ENCODE measurements around the gene IFI44L. TPM values are rescaled to one million over a fixed set of nuclear protein-coding genes. Genes with fewer than 3 reads are reported as not detected.
A peak's percentile ranks its signal among the peaks of the same experiment; 100 is the strongest.

The IFI44L gene
- total RNA-seq, 2 donors from 2014 or later, result 21.4 to 62.5 TPM

- DNase-seq, result no peak
- Mint-ChIP-seq H3K4me3 (peak overlapping the region in 1 of 2 donors; percentile 0), H3K36me3 (ENCODE audit: insufficient read depth in 2 of 2) (no peaks in the 10 kb centered on the region), H3K27ac (no peak overlapping the region), H3K27me3 (ENCODE audit: low read depth) (no peaks in the 10 kb centered on the region), H3K9me3 (no peaks in the 10 kb centered on the region), H3K4me1 (ENCODE audit: low read depth) (peaks cover 9% of the 10 kb centered on the region)
- no peak for ATAC-seq (replicated peaks in 1 of 2)
Measured at GRCh38 chr1:78677788-78678187, 57.5 kb downstream of the IFI44L start.

DNA sequence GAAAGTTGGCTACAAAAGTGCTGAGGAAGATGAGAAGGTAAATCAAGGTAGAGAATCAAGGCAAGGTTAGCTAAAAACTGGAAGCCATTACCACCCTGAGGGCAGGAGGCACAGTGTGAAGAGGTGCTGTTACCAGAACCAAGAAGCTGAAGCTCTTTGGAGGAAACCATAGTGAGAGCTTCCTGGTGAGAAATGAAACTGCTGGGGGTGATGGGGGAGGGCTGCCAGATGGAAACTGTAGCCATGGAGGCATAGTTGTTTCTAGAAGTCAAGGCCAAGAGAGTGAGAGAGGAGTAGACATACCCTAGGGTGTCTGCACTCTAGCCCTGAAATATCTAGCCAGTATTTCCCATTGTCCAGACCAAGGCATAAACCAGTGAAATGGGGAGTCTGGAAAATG lies 58.1 kb downstream of the IFI44L start:
- H3K27ac Mint-ChIP-seq, result no peak overlapping the region

DNA sequence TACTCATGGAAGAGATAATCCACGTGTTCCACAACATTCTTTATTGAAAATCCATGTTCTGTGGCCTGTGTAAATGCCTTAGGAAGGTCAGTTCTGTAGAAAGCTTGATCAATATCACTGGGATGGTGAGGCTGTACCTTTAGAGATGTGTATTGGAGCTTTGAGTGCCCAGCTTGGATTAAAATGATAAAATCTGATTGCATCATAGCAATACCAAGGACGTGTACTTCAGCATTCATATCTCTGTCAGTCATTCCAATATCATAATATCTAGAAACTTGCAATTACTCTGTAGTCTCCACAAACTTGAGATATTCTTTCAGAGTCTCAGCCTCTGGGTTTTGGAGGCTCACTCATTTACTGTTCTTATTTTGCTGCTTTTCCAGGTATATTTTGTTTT lies 61.0 kb downstream of the IFI44L start:
- Mint-ChIP-seq H3K27me3 (ENCODE audit: low read depth) (peaks cover 8% of the 10 kb centered on the region), H3K4me3 (no peak overlapping the region)

More for the DNA sequence above, 58.1 kb downstream of the IFI44L start:
- peaks cover 9% of the 10 kb centered on the region for H3K4me1 Mint-ChIP-seq (ENCODE audit: low read depth)
- DNase-seq (peak in 1 of 2 donors; percentile 19), ATAC-seq (replicated peaks in 1 of 2) (peak; percentile 41 to 63)
- H3K9me3 Mint-ChIP-seq, result no peaks in the 10 kb centered on the region
- H3K36me3 Mint-ChIP-seq (ENCODE audit: insufficient read depth in 2 of 2), result no peaks in the 10 kb centered on the region
- peak overlapping the region in 1 of 2 donors; percentile 0 for H3K4me3 Mint-ChIP-seq
- no peaks in the 10 kb centered on the region for H3K27me3 Mint-ChIP-seq (ENCODE audit: low read depth)

GRCh38 chr1:78682496-78682895 lies 62.2 kb downstream of the IFI44L start:
- Mint-ChIP-seq H3K4me3 (no peak overlapping the region), H3K36me3 (ENCODE audit: insufficient read depth in 2 of 2) (no peaks in the 10 kb centered on the region), H3K27me3 (ENCODE audit: low read depth) (peaks cover 8% of the 10 kb centered on the region), H3K4me1 (ENCODE audit: low read depth) (peaks cover 9% of the 10 kb centered on the region), H3K9me3 (no peaks in the 10 kb centered on the region), H3K27ac (no peak overlapping the region)
- DNase-seq (no peak), ATAC-seq (replicated peaks in 1 of 2) (no peak)

More for the DNA sequence above, 61.0 kb downstream of the IFI44L start:
- no peaks in the 10 kb centered on the region for H3K9me3 Mint-ChIP-seq
- no peaks in the 10 kb centered on the region for H3K36me3 Mint-ChIP-seq (ENCODE audit: insufficient read depth in 2 of 2)
- H3K4me1 Mint-ChIP-seq (ENCODE audit: low read depth), result peaks cover 9% of the 10 kb centered on the region
- DNase-seq, result no peak
- no peak overlapping the region for H3K27ac Mint-ChIP-seq
- no peak for ATAC-seq (replicated peaks in 1 of 2)

DNA sequence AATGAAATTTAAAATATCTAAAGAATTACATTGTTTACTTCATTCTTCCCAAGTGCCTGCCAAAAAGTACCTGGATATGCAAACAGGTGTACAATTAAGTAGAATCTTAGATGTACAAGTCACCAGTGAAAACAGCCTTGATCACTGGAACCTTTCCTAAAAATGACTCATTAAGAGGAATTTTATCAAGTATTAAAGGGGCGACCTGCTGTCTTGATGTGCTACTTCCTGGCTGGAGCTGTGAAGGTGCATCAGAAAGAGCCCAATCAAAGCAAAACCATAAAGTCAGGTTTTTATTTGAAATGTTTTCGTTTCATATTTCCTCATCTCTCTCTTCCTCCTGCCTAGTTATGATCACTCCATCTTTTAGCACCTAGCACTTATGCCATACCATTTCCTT lies 62.8 kb downstream of the IFI44L start:
- no peaks in the 10 kb centered on the region for H3K9me3 Mint-ChIP-seq
- H3K4me3 Mint-ChIP-seq, result no peak overlapping the region
- H3K27me3 Mint-ChIP-seq (ENCODE audit: low read depth), result peaks cover 8% of the 10 kb centered on the region
- H3K36me3 Mint-ChIP-seq (ENCODE audit: insufficient read depth in 2 of 2), result no peaks in the 10 kb centered on the region
- DNase-seq (no peak), ATAC-seq (replicated peaks in 1 of 2) (no peak)
- H3K27ac Mint-ChIP-seq, result no peak overlapping the region
- peaks cover 5% of the 10 kb centered on the region for H3K4me1 Mint-ChIP-seq (ENCODE audit: low read depth)

DNA sequence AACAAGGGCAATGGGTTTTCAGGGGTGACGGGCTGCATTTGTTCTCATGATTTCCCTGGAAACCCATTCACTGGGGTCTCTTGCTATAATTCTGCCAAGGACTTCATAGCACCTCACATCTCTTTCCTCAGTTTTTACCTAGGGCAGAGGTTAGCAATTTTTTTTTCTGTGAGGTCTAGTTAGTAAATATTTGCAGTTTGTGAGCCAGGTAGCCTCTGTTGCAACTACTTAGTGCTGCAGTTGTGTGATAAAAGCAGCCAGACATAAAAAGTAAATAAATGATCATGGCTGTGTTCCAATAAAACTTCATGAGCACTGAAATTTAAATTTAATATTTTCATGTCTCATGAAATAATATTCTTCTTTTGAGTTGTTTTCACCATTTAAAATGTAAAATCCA lies 67.1 kb downstream of the IFI44L start:
- DNase-seq, result no peak
- H3K4me3 Mint-ChIP-seq, result no peak overlapping the region
- no peaks in the 10 kb centered on the region for H3K36me3 Mint-ChIP-seq (ENCODE audit: insufficient read depth in 2 of 2)
- H3K27me3 Mint-ChIP-seq (ENCODE audit: low read depth), result peaks cover 22% of the 10 kb centered on the region
- H3K9me3 Mint-ChIP-seq, result no peaks in the 10 kb centered on the region
- H3K27ac Mint-ChIP-seq, result no peak overlapping the region
- H3K4me1 Mint-ChIP-seq (ENCODE audit: low read depth), result no peaks in the 10 kb centered on the region
- ATAC-seq (replicated peaks in 1 of 2), result no peak

- DNase-seq (no peak), ATAC-seq (replicated peaks in 1 of 2) (no peak)
- Mint-ChIP-seq H3K27ac (no peak overlapping the region), H3K4me3 (no peak overlapping the region), H3K9me3 (no peaks in the 10 kb centered on the region), H3K4me1 (ENCODE audit: low read depth) (no peaks in the 10 kb centered on the region), H3K27me3 (ENCODE audit: low read depth) (peaks cover 22% of the 10 kb centered on the region), H3K36me3 (ENCODE audit: insufficient read depth in 2 of 2) (no peaks in the 10 kb centered on the region)
Measured at GRCh38 chr1:78687914-78688313, 67.7 kb downstream of the IFI44L start.

DNA sequence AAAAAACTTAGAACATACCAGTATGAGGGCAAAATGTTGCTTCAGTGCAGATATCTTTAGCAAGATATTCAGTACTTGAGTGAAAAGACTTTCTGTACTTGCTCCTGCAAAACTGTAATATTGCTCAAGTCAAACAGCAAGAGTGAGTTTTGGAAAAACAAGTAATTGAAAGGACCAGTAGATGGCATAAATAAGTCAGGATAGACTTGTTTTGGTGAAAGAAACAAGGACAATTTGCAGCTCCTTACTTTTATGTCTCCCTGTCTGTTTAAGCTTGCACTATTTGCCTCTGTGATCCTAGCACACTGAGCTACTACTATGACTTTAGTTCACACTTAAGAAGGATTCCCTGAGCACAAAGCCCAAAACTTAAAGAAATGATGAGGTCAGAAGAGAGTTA lies 68.4 kb downstream of the IFI44L start:
- H3K36me3 Mint-ChIP-seq (ENCODE audit: insufficient read depth in 2 of 2), result no peaks in the 10 kb centered on the region
- no peak overlapping the region for H3K4me3 Mint-ChIP-seq
- ATAC-seq (replicated peaks in 1 of 2), result no peak
- H3K4me1 Mint-ChIP-seq (ENCODE audit: low read depth), result no peaks in the 10 kb centered on the region
- H3K27me3 Mint-ChIP-seq (ENCODE audit: low read depth), result peaks cover 22% of the 10 kb centered on the region
- no peak for DNase-seq
- H3K27ac Mint-ChIP-seq, result no peak overlapping the region
- no peaks in the 10 kb centered on the region for H3K9me3 Mint-ChIP-seq

DNA sequence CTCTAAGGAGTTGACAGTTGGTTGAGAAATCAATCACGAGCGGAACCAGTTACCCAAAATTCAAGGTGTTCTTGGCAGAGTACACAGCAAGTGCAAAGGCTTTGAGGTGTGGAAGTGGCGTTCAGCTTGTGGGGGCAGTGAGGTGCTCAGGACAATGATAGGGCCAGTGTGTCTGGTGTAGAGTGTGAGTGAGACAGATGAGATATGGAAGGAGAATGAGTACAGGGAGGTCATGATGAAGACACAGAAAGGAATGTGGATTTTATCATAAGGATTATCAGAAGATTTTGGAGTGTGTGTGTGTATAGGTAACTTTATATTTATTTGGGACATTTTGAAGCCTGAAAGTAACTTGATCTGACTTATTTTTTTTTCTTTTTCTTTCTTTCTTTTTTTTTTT lies 70.3 kb downstream of the IFI44L start:
- ATAC-seq (replicated peaks in 1 of 2), result no peak
- H3K36me3 Mint-ChIP-seq (ENCODE audit: insufficient read depth in 2 of 2), result no peaks in the 10 kb centered on the region
- H3K9me3 Mint-ChIP-seq, result no peaks in the 10 kb centered on the region
- DNase-seq, result no peak
- no peaks in the 10 kb centered on the region for H3K4me1 Mint-ChIP-seq (ENCODE audit: low read depth)
- peaks cover 21% of the 10 kb centered on the region for H3K27me3 Mint-ChIP-seq (ENCODE audit: low read depth)
- no peak overlapping the region for H3K27ac Mint-ChIP-seq
- H3K4me3 Mint-ChIP-seq, result no peak overlapping the region

DNA sequence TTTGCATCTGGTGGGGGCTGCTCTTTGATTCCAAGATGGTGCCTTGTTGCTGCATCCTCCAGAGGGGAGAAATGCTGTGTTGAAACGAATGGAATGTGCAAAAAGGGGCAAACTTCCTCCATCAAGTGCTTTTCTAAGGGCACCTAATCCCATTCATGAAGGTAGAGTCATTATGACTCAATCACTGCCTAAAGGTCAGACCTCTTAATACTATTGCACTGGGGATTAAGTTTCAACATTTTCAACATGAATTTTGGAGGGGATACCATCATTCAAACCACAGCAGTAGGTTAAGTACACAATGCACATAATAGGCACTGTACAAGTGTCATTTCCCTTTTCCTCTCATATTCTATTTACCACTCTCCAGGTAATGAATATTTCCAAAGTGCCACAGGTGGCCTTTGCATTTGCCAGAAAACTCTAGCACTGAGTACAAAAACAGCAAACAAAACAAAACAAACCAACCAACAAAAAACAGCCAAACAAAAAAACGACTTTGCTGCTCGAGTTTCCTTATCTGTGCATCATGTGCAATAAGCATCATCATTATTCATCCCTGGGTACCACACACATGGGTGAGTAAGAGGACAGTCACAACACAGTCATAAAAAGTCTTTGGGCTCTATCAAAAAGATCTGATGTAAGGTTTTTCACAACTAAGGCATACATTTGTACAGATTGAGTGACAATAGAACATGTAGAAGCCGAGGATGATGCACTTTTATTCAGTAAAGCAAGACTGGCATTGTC lies 71.9 kb downstream of the IFI44L start:
- H3K27ac Mint-ChIP-seq, result no peak overlapping the region
- H3K36me3 Mint-ChIP-seq (ENCODE audit: insufficient read depth in 2 of 2), result no peaks in the 10 kb centered on the region
- peaks cover 21% of the 10 kb centered on the region for H3K27me3 Mint-ChIP-seq (ENCODE audit: low read depth)
- DNase-seq (no peak), ATAC-seq (replicated peaks in 1 of 2) (peak; percentile 94 to 98)
- H3K4me3 Mint-ChIP-seq, result no peak overlapping the region
- peaks cover 0 to 2% of the 10 kb centered on the region in 2 donors for H3K9me3 Mint-ChIP-seq
- H3K4me1 Mint-ChIP-seq (ENCODE audit: low read depth), result no peaks in the 10 kb centered on the region

Other genes starting within 250 kb of the IFI44L start
- gene PTGFR, start 129.5 kb upstream of the IFI44L start, total RNA-seq, result not detected
- 10 to 100 TPM; 25.9 to 77.5 TPM for gene IFI44, start 29.4 kb downstream of the IFI44L start, total RNA-seq

Measured in activated T-cell treated with anti-CD3 and anti-CD28 coated beads, Interleukin-2, amount 50 U/mL, for 72 hours (primary cell).